Effector memory CD8-positive, alpha-beta T cell (primary cell): Measurements from ENCODE around the gene CHRNA9.

Experiments used
- ATAC-seq: fragments of 150-1000 bp; cut with Tn5 transposase; replicated peaks from 2 replicates; pipeline ENCODE4 v1.10.0; 2021; ENCODE audit warnings: mild to moderate bottlenecking, moderate library complexity
- DNase-seq, 3 experiments: peaks; one replicate each; pipeline ENCODE4 v3.0.0; 2021
- H3K27ac Mint-ChIP-seq, 2 donors: one replicate each; pipeline ENCODE4 v1.8.0; 2022; ENCODE audit warnings: mild to moderate bottlenecking in 2 of 2, mixed read lengths in 2 of 2, moderate library complexity in 2 of 2
- H3K27me3 Mint-ChIP-seq, 2 donors: one replicate each; pipeline ENCODE4 v1.8.0; 2022; ENCODE audit warnings: mixed read lengths in 2 of 2
- H3K36me3 Mint-ChIP-seq: one replicate; pipeline ENCODE4 v1.8.0; 2022; ENCODE audit warnings: mild to moderate bottlenecking, moderate library complexity, mixed read lengths; ENCODE audit not compliant: insufficient read depth
- H3K4me1 Mint-ChIP-seq, 2 donors: one replicate each; pipeline ENCODE4 v1.8.0; 2022; ENCODE audit warnings: low read depth in 2 of 2, mixed read lengths in 2 of 2
- H3K4me3 Mint-ChIP-seq, 2 donors: one replicate each; pipeline ENCODE4 v1.8.0; 2022; ENCODE audit warnings: mild to moderate bottlenecking in 2 of 2, mixed read lengths in 2 of 2, moderate library complexity in 2 of 2
- H3K9me3 Mint-ChIP-seq, 2 donors: one replicate each; pipeline ENCODE4 v1.8.0; 2022; ENCODE audit warnings: mixed read lengths in 2 of 2

Gene CHRNA9

GRCh38 chr4:40363945-40364344 is 28.8 kb downstream of the CHRNA9 start:
- Mint-ChIP-seq H3K4me3 (no peak overlapping the region), H3K36me3 (no peaks in the 10 kb centered on the region), H3K4me1 (no peaks in the 10 kb centered on the region), H3K27me3 (peaks cover 19 to 22% of the 10 kb centered on the region in 2 donors), H3K27ac (no peak overlapping the region), H3K9me3 (no peaks in the 10 kb centered on the region)
- ATAC-seq (no peak), DNase-seq (no peak)

- Mint-ChIP-seq H3K4me1 (no peaks in the 10 kb centered on the region), H3K27me3 (peaks cover 19 to 22% of the 10 kb centered on the region in 2 donors), H3K27ac (no peak overlapping the region), H3K9me3 (no peaks in the 10 kb centered on the region), H3K36me3 (no peaks in the 10 kb centered on the region), H3K4me3 (no peak overlapping the region)
- ATAC-seq = no peak
- no peak for DNase-seq
These were observed 30.6 kb downstream of the CHRNA9 start for GRCh38 chr4:40365766-40366165.

GRCh38 chr4:40367451-40367850 is 32.3 kb downstream of the CHRNA9 start:
- Mint-ChIP-seq H3K4me3 (no peak overlapping the region), H3K27ac (no peak overlapping the region), H3K4me1 (no peaks in the 10 kb centered on the region), H3K9me3 (no peaks in the 10 kb centered on the region), H3K27me3 (peaks cover 19 to 22% of the 10 kb centered on the region in 2 donors), H3K36me3 (no peaks in the 10 kb centered on the region)
- DNase-seq (no peak), ATAC-seq (no peak)

- Mint-ChIP-seq H3K27ac (no peak overlapping the region), H3K4me3 (no peak overlapping the region), H3K27me3 (peaks cover 15 to 17% of the 10 kb centered on the region in 2 donors), H3K36me3 (no peaks in the 10 kb centered on the region), H3K4me1 (no peaks in the 10 kb centered on the region), H3K9me3 (no peaks in the 10 kb centered on the region)
- DNase-seq = no peak
- ATAC-seq = no peak
These were observed 34.5 kb downstream of the CHRNA9 start for GRCh38 chr4:40369437-40370274.

- ATAC-seq (no peak), DNase-seq (no peak)
- Mint-ChIP-seq H3K4me1 (no peaks in the 10 kb centered on the region), H3K4me3 (no peak overlapping the region), H3K9me3 (no peaks in the 10 kb centered on the region), H3K27ac (no peak overlapping the region), H3K36me3 (peaks cover 3% of the 10 kb centered on the region), H3K27me3 (peaks cover 0 to under 1% of the 10 kb centered on the region in 2 donors)
These were observed 37.5 kb downstream of the CHRNA9 start for GRCh38 chr4:40372651-40373050.

- Mint-ChIP-seq H3K27ac (no peak overlapping the region), H3K27me3 (peaks cover 0 to 10% of the 10 kb centered on the region in 2 donors), H3K4me3 (no peak overlapping the region), H3K36me3 (peaks cover 3% of the 10 kb centered on the region), H3K9me3 (no peaks in the 10 kb centered on the region), H3K4me1 (no peaks in the 10 kb centered on the region)
- no peak for DNase-seq
- no peak for ATAC-seq
These were observed 38.5 kb downstream of the CHRNA9 start for GRCh38 chr4:40373636-40374035.

GRCh38 chr4:40375095-40375494 is 40.0 kb downstream of the CHRNA9 start:
- no peak overlapping the region for H3K4me3 Mint-ChIP-seq
- ATAC-seq (no peak), DNase-seq (no peak)
- H3K4me1 Mint-ChIP-seq = no peaks in the 10 kb centered on the region
- H3K9me3 Mint-ChIP-seq = no peaks in the 10 kb centered on the region
- peaks cover 0 to 20% of the 10 kb centered on the region in 2 donors for H3K27me3 Mint-ChIP-seq
- peak overlapping the region in 1 of 2 donors; percentile 16 for H3K27ac Mint-ChIP-seq
- H3K36me3 Mint-ChIP-seq = peaks cover 3% of the 10 kb centered on the region

- H3K36me3 Mint-ChIP-seq = peaks cover 3% of the 10 kb centered on the region
- H3K27ac Mint-ChIP-seq = peak overlapping the region in 1 of 2 donors; percentile 16
- ATAC-seq = no peak
- H3K27me3 Mint-ChIP-seq = peaks cover 0 to 25% of the 10 kb centered on the region in 2 donors
- no peaks in the 10 kb centered on the region for H3K9me3 Mint-ChIP-seq
- no peak for DNase-seq
- no peaks in the 10 kb centered on the region for H3K4me1 Mint-ChIP-seq
- H3K4me3 Mint-ChIP-seq = no peak overlapping the region
These were observed 40.5 kb downstream of the CHRNA9 start for GRCh38 chr4:40375620-40376019.

GRCh38 chr4:40377512-40378365 is 42.6 kb downstream of the CHRNA9 start:
- Mint-ChIP-seq H3K4me1 (no peaks in the 10 kb centered on the region), H3K36me3 (peaks cover 3% of the 10 kb centered on the region), H3K27ac (no peak overlapping the region), H3K4me3 (no peak overlapping the region), H3K27me3 (peaks cover 6 to 31% of the 10 kb centered on the region in 2 donors), H3K9me3 (no peaks in the 10 kb centered on the region)
- ATAC-seq = no peak
- DNase-seq = no peak

- H3K4me1 Mint-ChIP-seq = no peaks in the 10 kb centered on the region
- peaks cover 6 to 31% of the 10 kb centered on the region in 2 donors for H3K27me3 Mint-ChIP-seq
- no peaks in the 10 kb centered on the region for H3K9me3 Mint-ChIP-seq
- ATAC-seq (no peak), DNase-seq (no peak)
- H3K4me3 Mint-ChIP-seq = no peak overlapping the region
- peaks cover 3% of the 10 kb centered on the region for H3K36me3 Mint-ChIP-seq
- no peak overlapping the region for H3K27ac Mint-ChIP-seq
These were observed 43.5 kb downstream of the CHRNA9 start for GRCh38 chr4:40378619-40379018.

GRCh38 chr4:40379248-40379647 is 44.1 kb downstream of the CHRNA9 start:
- no peak for ATAC-seq
- Mint-ChIP-seq H3K27ac (no peak overlapping the region), H3K27me3 (peaks cover 6 to 31% of the 10 kb centered on the region in 2 donors), H3K4me3 (no peak overlapping the region), H3K36me3 (peaks cover 3% of the 10 kb centered on the region), H3K4me1 (no peaks in the 10 kb centered on the region), H3K9me3 (no peaks in the 10 kb centered on the region)
- no peak for DNase-seq

GRCh38 chr4:40380647-40381046 is 45.5 kb downstream of the CHRNA9 start:
- Mint-ChIP-seq H3K36me3 (peaks cover 3% of the 10 kb centered on the region), H3K27ac (no peak overlapping the region), H3K4me3 (no peak overlapping the region), H3K4me1 (no peaks in the 10 kb centered on the region), H3K9me3 (no peaks in the 10 kb centered on the region), H3K27me3 (peaks cover 6 to 31% of the 10 kb centered on the region in 2 donors)
- ATAC-seq = no peak
- DNase-seq = no peak

- DNase-seq (no peak), ATAC-seq (no peak)
- Mint-ChIP-seq H3K9me3 (no peaks in the 10 kb centered on the region), H3K36me3 (no peaks in the 10 kb centered on the region), H3K4me3 (no peak overlapping the region), H3K27ac (no peak overlapping the region), H3K27me3 (no peaks in the 10 kb centered on the region), H3K4me1 (no peaks in the 10 kb centered on the region)
These were observed 53.1 kb downstream of the CHRNA9 start for GRCh38 chr4:40388239-40388638.

- peaks cover 0 to 4% of the 10 kb centered on the region in 2 donors for H3K27me3 Mint-ChIP-seq
- H3K27ac Mint-ChIP-seq = no peak overlapping the region
- H3K4me1 Mint-ChIP-seq = no peaks in the 10 kb centered on the region
- no peak overlapping the region for H3K4me3 Mint-ChIP-seq
- no peaks in the 10 kb centered on the region for H3K9me3 Mint-ChIP-seq
- ATAC-seq = no peak
- no peak for DNase-seq
- no peaks in the 10 kb centered on the region for H3K36me3 Mint-ChIP-seq
These were observed 54.9 kb downstream of the CHRNA9 start for GRCh38 chr4:40389986-40390385.
